Stimulated activated CD4-positive, alpha-beta T cell treated with anti-CD3 and anti-CD28 coated beads, Interleukin-15, amount 100 ng/mL, for 24 hours (primary cell): ENCODE measurements around the gene RBKS.
"Not testable (repeated sequence)": the region's sequence is repeated elsewhere in the genome, so short reads cannot be mapped to it uniquely, and the experiment has no call there.

ENCODE experiments used
- DNase-seq: peaks from one replicate; pipeline ENCODE4 v3.0.0-alpha.2; 2020

Gene RBKS

DNA sequence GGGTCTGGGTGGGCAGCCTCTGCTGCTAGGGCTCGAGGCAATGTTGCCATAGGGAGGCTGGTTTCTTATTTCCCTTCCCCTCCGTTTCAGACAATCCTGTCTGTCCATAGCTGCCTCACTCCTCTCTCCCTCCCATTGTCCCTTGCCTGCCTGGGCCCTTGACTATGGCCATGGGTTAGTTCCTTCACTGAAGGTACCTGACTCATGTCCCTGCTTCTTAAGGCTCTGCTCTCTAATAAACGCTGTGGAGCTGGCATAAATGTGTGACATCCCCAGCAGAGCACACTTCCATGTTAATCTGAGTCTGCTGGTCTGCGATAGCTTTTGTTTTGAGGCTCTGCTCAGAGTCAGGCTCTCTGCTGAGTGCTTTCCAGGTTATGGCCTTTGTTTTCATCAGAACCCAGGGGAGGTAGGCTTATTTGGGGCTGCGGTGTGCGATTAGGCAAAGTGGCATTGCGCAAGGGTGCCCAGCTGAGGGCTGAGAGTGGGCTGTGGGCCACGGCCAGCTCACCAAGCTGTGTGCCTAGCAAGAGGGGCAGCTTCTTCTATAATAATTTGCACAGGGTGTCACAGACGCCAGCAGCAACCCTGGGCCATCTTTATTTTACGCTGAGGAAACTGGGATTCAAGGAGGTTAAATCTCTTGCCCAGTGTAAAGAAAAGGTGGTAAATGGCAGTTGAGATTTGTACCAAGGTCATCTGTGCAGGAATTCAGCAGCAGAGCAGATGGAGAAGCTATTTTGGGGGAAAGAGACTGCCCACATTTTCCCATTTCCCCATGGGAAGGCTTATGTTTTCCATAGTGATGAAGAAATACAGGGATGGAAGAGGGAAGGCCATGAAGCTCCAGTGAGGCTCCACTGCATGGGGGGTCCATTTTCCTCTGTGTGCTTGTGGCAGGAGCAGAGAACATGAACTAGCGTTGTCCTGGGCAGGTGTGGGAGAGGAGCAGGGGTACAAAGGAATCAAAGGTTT lies 93.1 kb downstream of the RBKS start:
- no peak for DNase-seq

DNA sequence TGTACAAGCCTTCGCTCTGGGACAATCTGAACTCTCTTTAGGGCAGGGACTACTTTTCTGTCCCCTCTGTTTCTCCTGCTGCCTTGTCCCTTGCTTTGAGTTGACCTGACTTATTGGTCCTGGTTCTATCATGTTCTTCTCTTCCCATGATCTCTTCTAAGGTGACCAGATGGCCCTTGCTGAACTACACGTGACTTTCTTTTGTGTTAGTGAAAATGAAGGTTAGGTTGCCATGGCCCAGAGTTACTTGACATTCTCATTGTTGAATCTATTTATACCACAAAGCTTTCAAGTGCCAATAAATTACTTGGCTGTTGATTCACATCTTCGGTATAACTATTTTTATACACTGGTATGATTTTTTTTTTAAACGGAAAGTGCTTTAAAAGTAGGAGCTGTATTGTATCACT lies 94.3 kb downstream of the RBKS start:
- DNase-seq = no peak

DNA sequence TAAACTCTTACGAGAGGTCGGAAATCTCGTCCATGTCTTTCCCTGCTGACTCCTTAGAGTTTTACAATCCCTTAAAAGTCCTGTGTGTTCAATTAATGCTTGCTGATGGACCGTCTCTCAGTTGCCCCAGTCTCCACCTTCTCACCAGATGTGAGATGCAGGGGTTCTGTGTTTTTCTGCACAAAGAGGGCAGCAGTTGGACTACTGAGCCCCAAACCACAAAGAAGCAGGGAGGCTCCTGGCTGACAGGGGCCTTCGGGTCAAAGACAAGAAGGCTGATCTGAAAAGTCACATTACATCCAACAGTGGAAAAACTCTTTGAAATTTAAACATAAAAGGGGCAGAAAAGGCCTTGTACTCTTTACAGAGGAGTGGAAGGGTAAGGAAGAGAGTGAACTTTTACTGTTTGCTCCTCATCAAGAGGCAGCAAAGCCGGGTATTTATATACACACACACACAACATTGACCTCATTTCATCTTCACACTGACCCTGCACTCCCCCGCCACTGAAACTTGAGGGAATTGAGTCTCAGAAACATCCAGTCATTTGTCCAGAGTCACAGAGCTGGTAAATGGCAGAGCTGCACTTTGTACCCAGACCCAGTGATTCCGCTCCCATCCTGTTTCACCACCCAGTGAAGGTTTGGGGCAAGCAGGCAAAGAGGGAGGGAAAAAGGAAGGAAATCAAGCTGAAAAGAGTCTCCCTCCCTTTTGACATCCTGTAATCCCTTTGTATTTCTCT lies 94.9 kb downstream of the RBKS start:
- no peak for DNase-seq

DNA sequence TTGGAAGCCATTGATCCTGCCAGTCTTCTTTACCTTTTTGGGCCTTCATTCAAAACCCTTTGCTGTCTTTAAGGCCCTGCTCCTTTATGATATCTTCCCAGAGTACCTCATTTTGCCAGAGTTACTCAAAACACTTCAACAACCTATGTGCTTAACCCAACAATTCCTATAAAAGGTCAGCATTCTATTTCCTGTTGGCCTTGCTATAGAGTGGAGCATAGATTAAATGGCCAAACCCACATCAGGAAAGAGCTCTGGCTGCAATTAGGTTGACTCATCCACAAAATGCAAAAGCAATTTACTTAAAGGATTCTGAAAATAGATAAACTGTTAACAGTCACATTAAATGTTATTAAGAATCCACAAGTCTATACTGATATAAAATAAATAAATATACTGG lies 97.4 kb downstream of the RBKS start:
- DNase-seq = no peak

DNA sequence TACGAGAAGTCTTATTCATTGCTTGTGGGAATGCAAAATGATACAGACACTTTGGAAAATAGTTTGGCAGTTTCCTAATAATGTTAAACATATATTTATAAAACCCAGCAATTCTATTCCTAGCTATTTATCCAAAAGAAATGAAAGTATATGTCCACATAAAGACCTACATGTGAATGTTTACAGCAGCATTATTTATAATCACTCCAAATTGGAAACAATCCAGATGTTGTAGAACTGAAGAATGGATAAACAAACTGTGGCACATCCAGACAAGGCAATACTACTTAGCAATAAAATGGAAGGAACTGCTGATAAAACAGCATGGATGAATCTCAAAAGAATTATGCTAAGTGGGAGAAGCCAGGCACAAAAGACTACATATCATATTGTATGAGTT lies 99.4 kb downstream of the RBKS start:
- DNase-seq = no peak

DNA sequence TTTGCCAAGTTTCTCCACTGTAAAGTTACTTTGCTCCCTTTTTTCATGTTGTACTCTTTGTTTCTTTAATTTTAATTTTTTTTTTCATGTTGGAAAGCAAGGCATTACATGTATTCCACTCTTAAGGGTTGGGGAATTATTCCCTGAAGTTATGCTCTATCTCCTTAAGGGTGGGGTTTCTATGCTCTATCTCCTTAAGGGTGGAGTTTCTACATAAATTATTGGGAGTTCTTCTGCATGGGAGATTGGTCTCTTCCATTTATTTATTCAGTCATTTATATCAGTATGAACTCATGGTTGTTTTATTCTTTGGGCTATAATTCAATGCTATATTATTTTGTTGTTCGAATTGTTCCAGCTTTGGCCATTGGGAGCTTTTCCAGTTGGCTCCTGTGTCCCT lies 107.5 kb downstream of the RBKS start:
- DNase-seq = no peak

DNA sequence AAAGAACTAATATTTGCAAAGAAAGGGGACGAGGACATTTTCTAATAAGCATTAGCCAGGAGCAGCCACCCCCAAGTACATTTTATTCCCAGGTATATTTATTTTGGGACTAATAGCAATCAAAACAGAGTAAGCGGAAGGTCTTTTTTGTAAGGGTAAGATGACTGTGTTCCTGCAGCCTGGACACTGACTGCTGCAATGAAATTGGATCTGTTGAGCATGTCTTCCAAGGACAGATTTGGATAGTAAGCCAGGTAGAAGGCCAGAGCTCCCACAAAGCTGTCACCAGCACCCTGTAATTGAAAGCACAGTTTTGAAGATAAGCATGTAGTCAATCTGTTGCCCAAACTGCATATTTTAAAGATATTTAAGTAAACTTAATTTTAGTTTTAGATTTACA lies 108.7 kb downstream of the RBKS start:
- no peak for DNase-seq

DNA sequence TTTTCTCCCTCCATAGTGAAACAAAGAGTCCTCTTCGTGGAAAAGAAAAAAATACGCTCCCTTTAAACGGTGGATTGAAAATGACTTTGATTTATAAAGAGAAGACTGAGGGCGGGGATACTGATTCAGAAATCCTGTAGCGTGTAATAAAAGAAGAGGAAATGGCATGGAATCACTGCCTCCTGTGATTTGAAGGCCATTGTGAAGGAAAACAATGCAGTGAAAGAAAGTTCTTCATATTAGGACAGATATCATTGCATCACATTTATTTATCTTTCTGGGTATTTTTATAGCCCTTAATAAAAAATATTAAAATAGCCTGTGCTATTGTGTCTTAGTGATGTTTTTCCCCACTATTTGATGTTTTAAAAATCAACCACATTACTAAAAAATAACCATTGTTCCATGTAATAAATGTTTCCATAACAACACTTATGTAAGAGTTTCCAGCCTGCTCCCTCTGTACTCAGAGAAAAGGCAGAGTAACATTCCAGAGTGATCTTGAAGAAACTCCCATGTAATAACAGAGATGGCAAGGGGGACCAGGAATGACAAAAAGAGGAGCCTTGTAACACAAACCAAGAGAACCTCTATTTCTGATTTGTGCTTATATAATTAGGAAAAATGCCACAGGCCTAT lies 110.7 kb downstream of the RBKS start:
- no peak for DNase-seq

DNA sequence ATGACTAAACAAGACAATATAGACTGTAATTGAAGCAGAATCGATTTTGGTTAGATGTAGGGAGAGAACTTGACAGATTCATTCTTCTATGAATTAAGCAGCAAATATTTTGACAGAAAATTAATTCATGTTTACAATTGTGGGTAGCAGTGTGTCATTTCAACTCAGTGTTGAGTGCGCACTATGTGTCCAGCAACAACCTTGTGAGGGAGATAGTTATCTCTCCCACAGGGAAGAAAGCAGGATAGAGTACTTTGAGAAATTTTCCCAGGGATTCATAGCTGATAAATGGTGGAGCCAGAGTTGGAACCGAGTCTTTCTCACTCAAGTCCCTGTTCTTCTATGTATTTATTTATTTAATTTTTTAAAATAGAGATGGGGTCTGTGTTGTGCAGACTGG lies 113.5 kb downstream of the RBKS start:
- DNase-seq = no peak

DNA sequence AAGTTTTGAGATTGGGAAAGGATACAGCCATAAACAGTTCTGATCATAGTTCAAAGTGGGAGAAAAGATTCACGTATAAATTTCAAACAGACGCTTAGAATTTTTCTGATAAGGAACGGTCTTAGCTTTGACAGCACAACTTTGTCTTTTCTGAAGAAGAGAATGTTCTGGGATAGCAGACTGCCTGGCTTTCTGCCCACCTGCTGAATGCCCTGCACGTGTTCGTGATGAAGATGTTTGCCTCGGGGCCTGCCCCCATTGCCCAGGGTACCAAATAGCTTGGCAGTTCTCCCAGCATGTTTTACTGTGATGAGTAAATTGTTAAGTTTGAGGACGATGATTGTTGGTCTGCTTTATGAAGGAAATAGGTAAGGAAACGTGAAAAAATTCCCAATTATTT lies 114.1 kb downstream of the RBKS start:
- DNase-seq = no peak

DNA sequence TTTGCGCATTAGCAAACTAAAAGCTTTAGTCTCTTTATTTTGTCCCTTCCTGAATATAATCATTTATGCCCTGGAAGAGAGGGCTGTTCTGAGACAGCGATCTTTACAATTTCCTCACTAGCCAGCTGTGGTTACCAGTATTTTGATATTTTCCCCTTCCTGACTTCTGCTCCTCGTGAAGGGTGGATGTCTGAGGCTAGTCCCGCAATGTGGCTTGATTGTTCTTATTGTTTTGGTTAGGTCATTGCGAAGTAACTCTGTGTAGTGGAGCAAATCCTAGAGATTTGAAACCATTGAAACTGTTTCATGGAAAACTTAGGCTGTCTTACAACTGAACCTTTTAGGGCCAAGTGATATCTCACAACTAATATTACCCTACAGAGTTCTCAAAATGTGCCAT lies 116.2 kb downstream of the RBKS start:
- no peak for DNase-seq

DNA sequence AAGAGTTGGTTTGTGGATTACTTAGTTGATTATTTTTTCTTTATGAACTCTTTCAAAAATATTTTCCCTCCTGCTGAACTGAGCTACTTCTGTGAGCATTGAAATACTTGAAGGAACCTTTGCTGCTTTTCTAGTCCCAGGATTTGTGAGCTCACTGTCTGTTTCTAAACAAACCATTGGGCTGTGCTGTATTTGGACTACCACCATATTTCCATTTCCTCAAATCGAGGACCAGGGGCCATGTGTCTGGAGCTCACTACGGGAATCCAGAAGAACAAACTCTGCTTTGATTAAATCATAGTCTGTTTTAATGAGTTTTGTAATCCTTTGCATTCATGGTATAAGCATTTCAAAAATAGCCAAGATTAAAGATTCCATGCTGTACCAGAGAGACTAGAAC lies 117.4 kb downstream of the RBKS start:
- DNase-seq = no peak

DNA sequence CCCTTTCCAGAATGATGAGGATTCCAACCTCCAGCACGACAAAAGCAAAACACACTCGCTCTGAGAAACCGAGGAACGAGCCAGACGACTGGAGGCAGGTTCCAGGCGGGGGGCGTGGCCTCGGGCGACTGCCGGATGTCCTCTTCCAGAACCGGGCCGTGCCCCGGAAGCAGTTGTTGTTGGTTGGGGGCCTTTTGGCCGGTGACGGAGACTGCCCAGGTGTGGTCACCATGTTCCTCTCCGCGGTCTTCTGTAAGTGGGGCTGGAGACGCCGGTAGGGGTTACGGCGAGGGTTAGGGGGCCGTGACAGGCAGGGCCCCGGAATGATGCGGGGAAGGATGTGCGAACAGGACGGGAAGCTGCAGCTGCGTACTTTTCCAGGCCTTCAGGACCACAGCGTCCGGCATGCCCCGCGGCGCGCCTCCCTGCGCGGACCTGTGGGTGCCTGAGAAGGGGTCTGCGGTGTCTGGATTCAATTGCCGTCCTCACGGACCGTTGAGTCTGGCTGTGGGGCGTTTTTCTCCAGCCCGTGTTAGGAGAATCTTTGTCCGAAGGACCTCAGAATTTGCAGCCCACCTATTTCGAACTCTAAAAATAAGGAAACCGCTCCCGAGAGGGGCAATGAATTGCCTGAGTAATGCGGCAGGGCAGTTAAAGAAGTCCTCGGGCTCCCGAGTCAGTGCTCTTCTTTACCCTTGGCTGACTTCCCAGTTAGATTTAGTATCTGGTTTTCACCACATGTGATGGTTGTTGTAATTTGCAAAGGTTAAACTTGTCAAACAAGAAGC lies 118.4 kb downstream of the RBKS start, which contains the start of gene MRPL33:
MRPL33 (plus strand) TSS at position 172 of the 788 bp plus-strand sequence; CDS start at position 231, 59 bp downstream.
- DNase-seq = peak; percentile 98

DNA sequence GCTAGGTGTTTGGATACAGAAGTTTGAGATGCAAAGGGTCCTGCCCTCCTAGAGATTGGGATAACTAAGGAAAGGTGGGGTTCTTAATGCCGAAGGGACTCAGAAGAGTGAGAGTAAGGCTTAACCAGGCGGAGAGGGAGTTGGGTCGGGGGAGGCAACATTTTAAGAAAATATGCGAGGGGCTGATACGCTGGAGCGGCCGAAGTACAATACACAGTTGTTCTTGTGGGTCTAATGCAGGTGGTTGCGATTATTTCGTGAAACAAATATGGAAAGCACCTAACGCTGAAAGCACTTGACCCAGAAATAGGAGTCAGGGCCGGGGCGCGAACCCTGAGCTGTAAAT lies 119.0 kb downstream of the RBKS start:
- no peak for DNase-seq

DNA sequence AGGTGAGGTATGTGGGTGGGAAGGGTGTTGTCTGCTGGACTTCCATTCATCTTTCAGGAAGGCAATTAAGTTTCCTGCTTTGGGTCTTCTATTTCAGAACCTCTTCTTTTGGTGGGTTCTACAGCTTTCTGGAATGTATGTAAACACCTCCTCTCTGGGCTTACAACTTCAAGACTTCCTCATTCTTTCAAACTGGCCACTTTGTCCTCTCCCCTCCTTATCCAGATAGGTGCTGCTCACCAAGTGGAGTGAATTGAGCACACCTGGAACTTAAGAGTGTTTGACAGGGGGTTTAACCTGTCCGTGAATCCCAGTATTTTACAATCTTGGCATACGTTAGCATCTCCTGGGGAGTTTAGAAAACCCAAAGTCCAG lies 123.9 kb downstream of the RBKS start:
- no peak for DNase-seq

DNA sequence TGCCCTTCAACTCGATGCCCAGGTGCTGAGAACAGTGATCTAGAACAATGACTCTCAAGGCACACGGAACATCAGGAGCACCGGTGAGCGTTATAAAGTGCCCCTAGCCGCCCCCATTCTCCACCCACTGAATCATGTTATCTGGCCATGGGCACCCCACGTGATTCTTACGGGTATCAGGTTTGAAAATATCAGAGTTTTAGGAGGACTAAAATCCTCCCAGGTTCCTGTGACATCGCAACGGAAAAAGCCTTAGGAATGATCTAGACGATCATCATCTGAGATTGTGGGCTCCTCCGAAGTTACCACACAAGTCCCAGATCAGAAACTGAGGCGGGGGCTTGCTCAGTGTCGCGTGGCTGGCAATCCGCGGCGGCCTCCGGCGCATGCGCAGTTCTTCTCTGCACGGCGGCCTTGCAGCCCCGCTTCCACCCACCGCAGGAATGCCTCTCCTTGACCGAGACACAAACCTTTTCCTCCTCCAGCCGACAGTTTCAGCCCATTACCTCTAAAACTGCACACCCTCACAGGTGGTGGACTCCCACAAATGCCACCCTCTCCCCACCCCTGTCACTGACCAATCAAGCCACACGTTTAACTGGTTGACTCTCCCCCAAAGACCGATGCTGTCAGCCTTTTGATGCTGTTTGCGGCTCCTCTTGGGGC lies 124.4 kb downstream of the RBKS start:
- DNase-seq = peak; percentile 68

DNA sequence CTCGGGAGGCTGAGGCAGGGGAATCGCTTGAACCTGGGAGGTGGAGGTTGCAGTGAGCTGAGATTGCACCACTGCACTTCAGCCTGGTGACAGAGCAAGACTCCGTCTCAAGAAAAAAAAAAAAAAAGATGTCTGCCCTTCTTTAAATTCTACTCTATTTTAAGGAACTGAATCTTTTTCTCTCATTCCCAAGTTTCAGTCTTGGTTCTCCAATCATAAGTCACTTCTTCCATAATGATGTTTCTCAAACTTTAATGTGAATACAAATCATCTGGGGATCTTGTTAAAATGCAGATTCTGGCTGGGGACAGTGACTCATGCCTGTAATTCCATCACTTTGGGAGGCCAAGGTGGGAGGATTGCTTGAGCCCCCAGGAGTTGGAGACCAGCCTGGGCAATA lies 125.7 kb downstream of the RBKS start:
- DNase-seq = not testable (repeated sequence)

DNA sequence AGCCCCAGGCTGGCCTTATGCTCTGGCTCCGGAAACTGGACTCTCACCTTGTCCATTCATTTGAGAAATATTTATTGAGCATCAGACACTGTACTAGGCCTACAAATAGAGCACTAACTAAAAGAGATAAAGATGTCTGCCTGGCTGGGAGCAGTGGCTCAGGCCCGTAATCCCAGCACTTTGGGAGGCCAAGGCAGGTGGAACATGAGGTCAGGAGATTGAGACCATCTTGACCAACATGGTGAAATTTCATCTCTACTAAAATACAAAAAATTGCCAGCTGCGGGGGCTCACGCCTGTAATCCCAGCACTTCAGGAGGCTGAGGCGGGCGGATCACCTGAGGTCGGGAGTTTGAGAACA lies 126.3 kb downstream of the RBKS start:
- no peak for DNase-seq

DNA sequence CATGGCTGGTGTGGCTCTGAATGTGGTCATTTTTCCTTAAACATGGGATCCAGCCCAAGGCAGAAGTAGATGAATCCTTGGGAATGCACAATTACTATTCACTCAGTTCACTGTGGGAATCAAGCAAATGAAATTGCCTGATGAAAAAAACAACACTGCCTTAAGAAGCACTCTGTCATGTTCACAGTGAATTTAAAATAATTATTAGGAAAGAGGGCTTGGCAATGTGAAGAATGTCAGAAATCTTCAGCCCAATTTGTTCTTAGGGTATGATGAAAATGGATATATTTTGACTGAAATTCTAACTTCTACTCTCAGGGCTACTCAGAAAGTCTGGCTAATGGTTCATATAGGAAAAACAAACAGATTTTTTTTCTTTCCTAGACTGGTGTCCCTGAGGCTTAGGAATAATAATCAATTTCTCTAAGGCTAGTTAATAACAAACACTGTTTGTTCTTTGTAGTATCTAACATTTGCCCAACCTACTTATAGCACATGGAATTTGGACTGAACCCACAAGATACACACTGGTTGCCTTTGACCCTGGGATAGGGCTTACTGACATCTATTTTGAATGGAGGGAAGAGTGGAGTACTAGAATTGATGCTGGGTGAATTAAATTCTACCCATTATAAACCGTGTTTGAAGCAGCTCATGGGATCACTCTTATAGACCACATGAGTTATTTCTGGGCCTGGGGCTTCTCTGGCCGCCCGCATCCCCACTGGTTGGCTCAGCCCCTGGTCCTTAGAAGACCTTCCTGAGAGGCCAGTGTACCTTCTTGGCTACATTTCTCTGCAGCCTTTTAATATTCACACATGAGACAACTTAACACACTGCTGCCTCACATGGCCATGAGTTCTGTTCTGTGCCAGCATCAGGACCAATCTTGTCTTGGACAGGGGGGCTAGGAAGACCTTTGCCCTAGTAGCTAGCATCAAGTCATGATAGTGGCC lies 127.0 kb downstream of the RBKS start:
- DNase-seq = no peak

DNA sequence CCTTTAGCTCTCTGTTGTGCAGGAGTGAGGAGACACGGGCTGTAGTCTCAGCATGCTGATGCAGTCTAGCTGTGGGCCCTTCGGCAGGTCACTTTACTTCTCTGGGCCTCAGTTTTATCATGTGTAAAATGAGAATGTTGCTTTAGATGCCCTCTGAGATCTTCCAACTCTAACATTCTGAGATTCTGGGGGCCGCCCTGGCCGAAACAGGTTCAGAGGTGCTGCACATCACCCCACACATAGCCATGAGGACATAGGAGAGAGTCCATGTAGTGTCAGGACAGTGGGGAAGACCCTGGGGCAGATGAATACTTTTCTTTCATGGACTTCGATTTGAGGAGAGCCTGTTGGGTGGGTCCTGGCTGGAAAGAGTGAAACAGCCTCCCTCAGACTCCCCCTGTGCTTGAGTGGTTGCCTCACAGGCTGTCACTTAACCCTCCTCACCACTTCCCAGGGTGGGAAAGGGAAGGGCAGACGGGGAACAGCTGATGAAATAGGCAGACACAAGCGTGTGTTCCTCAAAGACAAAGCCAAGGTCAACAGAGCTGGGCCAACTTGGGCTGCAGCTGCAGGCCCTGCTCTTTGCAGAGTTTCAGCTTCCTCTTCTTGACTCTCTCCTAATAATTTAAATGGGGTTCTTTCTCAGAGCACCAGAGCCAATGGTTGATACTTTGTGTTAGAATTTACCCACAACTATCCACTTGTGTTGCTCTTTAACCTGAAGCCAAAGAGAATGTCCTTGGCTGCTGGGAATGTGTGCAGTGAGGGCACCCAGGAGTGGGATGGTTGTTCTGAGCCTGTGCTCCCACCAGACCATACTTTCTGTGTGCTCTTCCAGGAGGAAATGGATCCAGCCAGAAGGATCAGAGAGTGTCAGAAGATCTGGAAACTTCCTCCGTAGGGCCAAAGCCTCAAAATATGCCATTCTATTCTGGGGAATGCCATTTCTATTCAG lies 133.4 kb downstream of the RBKS start:
- DNase-seq = no peak
